ENCODE results near the gene MAN1C1. TPM values are rescaled to one million over a fixed set of nuclear protein-coding genes. Genes with fewer than 3 reads are reported as not detected.

Gene MAN1C1
- polyA plus RNA-seq, 3 donors = 3.1 to 18.2 (median 12.4) TPM

DNA sequence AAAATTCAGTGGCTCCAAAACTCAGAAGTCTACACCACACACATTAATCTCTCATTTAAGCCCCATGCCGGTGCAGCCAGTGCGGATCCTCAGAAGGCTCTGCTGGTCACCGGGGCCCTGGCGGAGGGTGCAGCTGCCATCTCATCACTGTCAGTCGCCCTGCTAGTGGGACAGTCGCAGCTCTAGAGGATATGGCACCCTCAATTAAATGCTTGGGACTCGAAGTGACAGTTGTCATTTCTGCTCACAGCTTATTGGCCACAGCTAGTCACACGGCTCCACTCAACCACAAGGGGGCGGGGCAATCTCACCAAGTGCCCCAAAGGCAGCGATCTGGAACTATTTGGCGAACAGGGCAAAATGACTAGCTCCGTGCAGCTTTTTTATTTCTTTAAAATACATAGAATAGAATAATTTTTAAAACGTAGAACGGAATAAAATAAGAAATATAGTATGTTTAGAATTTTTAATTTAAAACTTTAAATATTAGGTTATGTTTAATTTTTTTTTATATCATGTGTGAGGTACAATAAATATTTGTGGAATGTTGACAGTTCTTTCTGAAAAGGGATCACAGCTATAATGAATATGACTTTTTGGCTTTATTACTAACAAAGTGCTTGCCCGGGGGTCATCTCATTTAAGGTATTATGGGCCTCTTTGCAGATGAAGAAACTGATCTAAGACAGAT lies 8.0 kb upstream of the MAN1C1 start:
- H3K27ac ChIP-seq (ENCODE audit: low read depth, low read length) = no peak overlapping the region
- 17 to 21% (median 21%) methylated on average over 15 of the region's 15 CpGs for WGBS, 3 donors

- WGBS, 3 donors = 51 to 61% (median 53%) methylated on average over 6 of the region's 6 CpGs
- H3K27ac ChIP-seq (ENCODE audit: low read depth, low read length) = no peak overlapping the region
These were observed 6.7 kb upstream of the MAN1C1 start for GRCh38 chr1:25609921-25610320.

- no peak overlapping the region for H3K27ac ChIP-seq (ENCODE audit: low read depth, low read length)
- WGBS, 3 donors = 49 to 66% (median 57%) methylated on average over 8 of the region's 8 CpGs
These were observed 5.6 kb upstream of the MAN1C1 start for GRCh38 chr1:25610822-25611630.

GRCh38 chr1:25611843-25612242 lies 4.7 kb upstream of the MAN1C1 start:
- WGBS, 3 donors = 89 to 96% (median 94%) methylated on average over 1 of the region's 1 CpG
- H3K27ac ChIP-seq (ENCODE audit: low read depth, low read length) = no peak overlapping the region

GRCh38 chr1:25612421-25612820 lies 4.2 kb upstream of the MAN1C1 start:
- H3K27ac ChIP-seq (ENCODE audit: low read depth, low read length) = no peak overlapping the region
- WGBS, 3 donors = 82 to 94% (median 92%) methylated on average over 3 of the region's 3 CpGs

GRCh38 chr1:25613091-25613490 lies 3.5 kb upstream of the MAN1C1 start:
- no peak overlapping the region for H3K27ac ChIP-seq (ENCODE audit: low read depth, low read length)
- 88 to 98% (median 97%) methylated on average over 3 of the region's 3 CpGs for WGBS, 3 donors

GRCh38 chr1:25614501-25615171 lies 2.0 kb upstream of the MAN1C1 start:
- WGBS, 3 donors = 62 to 85% (median 72%) methylated on average over 4 of the region's 4 CpGs
- no peak overlapping the region for H3K27ac ChIP-seq (ENCODE audit: low read depth, low read length)

- no peak overlapping the region for H3K27ac ChIP-seq (ENCODE audit: low read depth, low read length)
- 68 to 69% (median 68%) methylated on average over 7 of the region's 7 CpGs for WGBS, 3 donors
These were observed 1.4 kb upstream of the MAN1C1 start for GRCh38 chr1:25615172-25615541.

GRCh38 chr1:25615563-25616094 lies 962 bp upstream of the MAN1C1 start:
- WGBS, 3 donors = 14 to 29% (median 15%) methylated on average over 12 of the region's 12 CpGs
- H3K27ac ChIP-seq (ENCODE audit: low read depth, low read length) = no peak overlapping the region

DNA sequence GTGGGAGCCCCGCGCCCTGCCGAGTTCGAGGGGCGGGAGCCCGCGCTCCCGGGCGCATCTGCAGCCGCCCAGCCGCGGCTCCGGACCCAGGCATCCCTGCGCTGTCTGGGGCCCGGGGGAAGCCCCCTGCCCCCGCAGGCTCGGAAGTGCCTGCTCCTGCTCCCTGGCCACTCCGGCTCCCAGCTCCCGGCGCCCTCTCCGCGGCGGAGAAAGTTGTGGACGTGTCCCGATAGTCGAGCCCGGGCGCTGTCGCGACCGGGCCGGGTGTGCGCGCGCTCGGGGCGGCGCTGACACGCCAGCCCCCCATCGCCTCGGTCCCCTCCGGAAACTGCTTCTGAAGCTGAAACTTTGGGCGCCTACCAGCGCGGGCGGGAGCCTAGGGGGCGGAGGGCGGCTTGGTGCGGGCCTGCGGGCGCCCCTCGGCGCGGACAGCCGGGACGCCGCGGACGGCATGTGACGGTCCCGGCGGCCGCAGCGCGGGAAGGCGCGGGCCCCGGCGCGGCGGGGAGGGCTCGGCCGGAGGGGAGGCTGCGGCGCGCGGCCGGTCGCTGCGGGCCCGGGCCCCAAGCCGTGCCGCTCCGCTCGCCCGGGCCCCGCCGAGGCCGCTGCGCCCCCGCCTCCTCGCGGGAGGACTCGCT lies 515 bp downstream of the MAN1C1 start:
- WGBS, 3 donors = 0 to 1% (median 0%) methylated on average over 54 to 92 of the region's 94 CpGs
- no peak overlapping the region for H3K27ac ChIP-seq (ENCODE audit: low read depth, low read length)

- no peak overlapping the region for H3K27ac ChIP-seq (ENCODE audit: low read depth, low read length)
- WGBS, 3 donors = 7 to 23% (median 7%) methylated on average over 47 to 66 of the region's 66 CpGs
These were observed 1.2 kb downstream of the MAN1C1 start for GRCh38 chr1:25617625-25618432.

GRCh38 chr1:25618433-25618808 lies 1.8 kb downstream of the MAN1C1 start:
- WGBS, 3 donors = 54 to 73% (median 67%) methylated on average over 4 of the region's 4 CpGs

GRCh38 chr1:25619101-25619890 lies 2.7 kb downstream of the MAN1C1 start:
- WGBS, 3 donors = 41 to 48% (median 47%) methylated on average over 11 of the region's 11 CpGs

More at GRCh38 chr1:25618433-25618808, 1.8 kb downstream of the MAN1C1 start:
- H3K27ac ChIP-seq (ENCODE audit: low read depth, low read length) = no peak overlapping the region

DNA sequence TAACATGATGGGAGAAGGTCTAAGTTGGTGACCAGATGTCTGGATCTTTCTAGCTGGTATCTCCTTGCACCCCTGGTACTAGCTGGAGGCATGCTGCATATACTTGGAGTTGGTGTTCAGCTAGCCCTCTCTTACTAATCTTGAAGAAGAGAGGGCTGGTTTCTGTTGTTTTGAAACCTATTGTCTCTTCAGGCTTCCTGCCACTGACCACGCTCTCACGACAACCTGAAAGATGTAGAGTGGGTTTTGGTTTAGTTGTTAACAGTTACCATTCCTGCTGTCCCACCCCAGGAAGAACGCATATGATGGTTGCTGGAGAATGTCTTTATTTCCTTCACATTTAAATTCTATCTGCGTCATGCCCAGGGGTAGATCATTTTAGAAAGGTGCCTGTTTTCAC lies 3.6 kb downstream of the MAN1C1 start:
- H3K27ac ChIP-seq (ENCODE audit: low read depth, low read length) = no peak overlapping the region
- WGBS, 3 donors = 62 to 79% (median 62%) methylated on average over 4 of the region's 4 CpGs

More at GRCh38 chr1:25619101-25619890, 2.7 kb downstream of the MAN1C1 start:
- H3K27ac ChIP-seq (ENCODE audit: low read depth, low read length) = no peak overlapping the region

DNA sequence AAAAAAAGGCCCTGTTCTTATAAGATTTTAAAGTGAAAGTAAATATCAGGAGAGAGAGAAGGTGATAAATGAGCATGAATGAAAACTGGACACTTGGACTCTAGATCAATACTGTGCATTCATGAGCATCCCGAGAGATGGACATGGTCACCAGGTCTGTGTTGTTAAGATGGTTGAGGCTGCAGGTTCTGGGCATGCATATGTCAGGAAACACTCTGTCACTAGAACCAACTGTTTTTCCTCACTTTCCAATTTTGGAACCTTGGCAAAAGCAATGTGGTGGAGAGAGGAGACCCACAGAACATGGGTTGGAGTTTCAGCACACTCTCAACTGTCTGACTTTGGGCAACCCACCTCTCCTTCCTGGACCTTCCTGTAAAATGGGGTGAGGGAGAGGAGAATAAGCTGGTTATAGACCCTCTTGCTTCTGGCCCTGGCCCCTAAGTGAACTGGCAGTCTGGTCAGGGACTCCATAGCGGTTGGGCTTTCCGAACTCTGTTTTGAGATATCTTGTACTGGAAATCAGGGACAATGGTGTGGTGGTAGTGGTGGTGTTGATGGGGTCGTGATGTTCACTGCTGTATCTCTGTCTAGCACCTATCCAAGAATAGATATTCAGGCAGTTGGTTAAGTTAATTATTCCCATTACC lies 4.2 kb downstream of the MAN1C1 start:
- WGBS, 3 donors = 85 to 97% (median 95%) methylated on average over 4 of the region's 4 CpGs
- H3K27ac ChIP-seq (ENCODE audit: low read depth, low read length) = no peak overlapping the region

GRCh38 chr1:25621876-25622275 lies 5.3 kb downstream of the MAN1C1 start:
- WGBS, 3 donors = 84 to 97% (median 92%) methylated on average over 5 of the region's 5 CpGs
- no peak overlapping the region for H3K27ac ChIP-seq (ENCODE audit: low read depth, low read length)

- WGBS, 3 donors = 86 to 92% (median 90%) methylated on average over 6 of the region's 6 CpGs
- no peak overlapping the region for H3K27ac ChIP-seq (ENCODE audit: low read depth, low read length)
These were observed 5.9 kb downstream of the MAN1C1 start for GRCh38 chr1:25622531-25622930.
